Measurements from ENCODE around the gene KCNQ4.

- no peak for TF ChIP-seq POLR2AphosphoS5 (IDR thresholded peaks at IDR 0.05)
- TF ChIP-seq CTCF (IDR thresholded peaks at IDR 0.05), result no peak
- no peak for TF ChIP-seq POLR2A (IDR thresholded peaks at IDR 0.05)
- no peak for TF ChIP-seq EP300 (IDR thresholded peaks at IDR 0.05)
Measured at GRCh38 chr1:40786995-40787705, 3.6 kb downstream of the KCNQ4 start.
